Fibroblast of skin of left quadriceps (primary cell): ENCODE results near the gene CACUL1.

Source experiments
- DNase-seq, 2 experiments: peaks; one replicate each; pipeline ENCODE4 v3.0.0-alpha.2; 2013; ENCODE audit warnings: low read depth in 2 of 2

CACUL1 gene

DNA sequence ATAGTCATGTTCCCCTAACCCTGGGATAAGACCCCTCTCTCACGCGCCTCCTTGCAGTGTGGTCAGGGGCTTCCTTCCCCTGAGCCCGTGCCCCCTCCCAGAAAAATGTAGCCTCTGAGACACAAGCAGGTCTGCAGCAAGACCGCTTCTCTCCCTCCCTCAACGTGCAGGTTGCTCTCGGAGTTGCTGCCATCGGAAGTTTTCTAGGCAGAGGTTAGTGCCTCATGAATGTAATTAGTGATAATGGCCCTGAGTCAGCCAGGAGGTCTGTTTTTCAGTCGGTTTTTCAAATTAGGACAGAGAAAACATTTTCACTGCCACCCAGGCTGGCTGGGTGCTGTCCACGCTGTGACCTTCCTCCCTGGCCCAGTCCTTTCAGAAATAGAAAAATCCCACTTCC lies 116.1 kb downstream of the CACUL1 start:
- no peak for DNase-seq

GRCh38 chr10:118635674-118636402 lies 118.9 kb downstream of the CACUL1 start:
- DNase-seq: no peak

DNA sequence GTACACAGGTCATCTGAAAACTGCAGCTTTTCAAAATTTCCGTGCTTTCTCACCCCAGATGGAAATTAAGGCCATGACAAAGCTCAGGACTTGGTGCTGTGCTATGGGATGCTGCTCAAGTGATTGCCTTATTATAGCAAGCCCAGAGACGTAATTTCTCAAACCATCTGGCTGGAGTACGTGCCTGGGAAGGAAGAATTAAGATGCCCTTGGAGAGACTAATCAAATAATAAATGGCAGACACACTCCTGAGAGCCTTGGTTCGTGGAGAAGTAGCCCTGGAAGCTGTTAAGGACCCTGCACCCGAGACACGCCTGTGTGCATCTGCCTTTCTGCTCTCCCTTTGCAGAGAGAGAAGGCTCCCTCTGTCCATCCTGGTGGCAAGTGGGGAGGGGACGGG lies 121.0 kb downstream of the CACUL1 start:
- DNase-seq: no peak

DNA sequence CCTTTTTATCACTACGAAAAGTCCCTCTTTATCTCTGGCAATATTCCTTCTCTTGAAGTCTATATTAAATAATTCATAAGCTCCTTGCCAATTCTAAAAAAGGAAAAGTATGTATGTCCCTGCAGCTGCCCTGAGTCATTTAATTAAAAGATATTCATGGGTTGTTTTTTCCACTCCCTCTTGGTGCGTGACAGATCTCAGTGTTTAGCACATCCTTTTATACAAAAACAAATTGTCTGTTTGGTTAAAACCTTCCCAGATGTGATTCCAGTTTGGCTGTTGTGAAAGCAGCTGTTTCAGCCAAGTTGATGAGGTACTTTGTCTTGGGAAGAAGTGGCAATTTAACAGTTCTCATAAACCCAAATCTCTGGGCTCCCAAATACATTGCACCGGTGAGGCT lies 125.6 kb downstream of the CACUL1 start:
- DNase-seq: no peak

- no peak for DNase-seq
Observed at GRCh38 chr10:118628397-118628796, 126.4 kb downstream of the CACUL1 start.

GRCh38 chr10:118626953-118627352 lies 127.8 kb downstream of the CACUL1 start:
- no peak for DNase-seq
